WTC11 (cell line): Measurements from ENCODE around the gene SNX9.

Experiments
- CREB1 ChIP-seq: sonication (generic); formaldehyde crosslinking; IDR thresholded peaks from 2 replicates; pipeline ENCODE4 v1.8.0; 2023; ENCODE audit warnings: mild to moderate bottlenecking, missing genetic modification reagents
- CTCF ChIP-seq: fragments of 200-600 bp; IDR thresholded peaks from 2 replicates; pipeline ENCODE4 v1.8.0; 2022; ENCODE audit warnings: antibody characterized with exemption
- ELF4 ChIP-seq: sonication (generic); formaldehyde crosslinking; IDR thresholded peaks from 2 replicates; pipeline ENCODE4 v1.8.1; 2022; ENCODE audit warnings: low read depth, mild to moderate bottlenecking, moderate library complexity, missing genetic modification reagents
- ESRRA ChIP-seq: sonication (generic); formaldehyde crosslinking; IDR thresholded peaks from 2 replicates; pipeline ENCODE4 v1.8.1; 2022; ENCODE audit warnings: mild to moderate bottlenecking, missing genetic modification reagents, borderline replicate concordance
- ETV6 ChIP-seq: sonication (generic); formaldehyde crosslinking; IDR thresholded peaks from 2 replicates; pipeline ENCODE4 v1.8.1; 2022; ENCODE audit warnings: mild to moderate bottlenecking, missing genetic modification reagents
- FOXJ3 ChIP-seq: sonication (generic); formaldehyde crosslinking; IDR thresholded peaks from 2 replicates; pipeline ENCODE4 v1.9.0; 2021; ENCODE audit warnings: missing genetic modification reagents, mild to moderate bottlenecking, borderline replicate concordance
- FOXK1 ChIP-seq: sonication (generic); formaldehyde crosslinking; IDR thresholded peaks from 2 replicates; pipeline ENCODE4 v1.8.0; 2022; ENCODE audit warnings: mild to moderate bottlenecking, moderate library complexity, missing genetic modification reagents
- MLX ChIP-seq: sonication (generic); formaldehyde crosslinking; IDR thresholded peaks from 2 replicates; pipeline ENCODE4 v1.8.1; 2023; ENCODE audit warnings: mild to moderate bottlenecking, missing genetic modification reagents, moderate library complexity
- NFE2L1 ChIP-seq: sonication (generic); formaldehyde crosslinking; IDR thresholded peaks from 2 replicates; pipeline ENCODE4 v1.8.1; 2023; ENCODE audit warnings: missing genetic modification reagents
- TP53 ChIP-seq: sonication (generic); formaldehyde crosslinking; IDR thresholded peaks from 2 replicates; pipeline ENCODE4 v1.8.1; 2023; ENCODE audit warnings: mild to moderate bottlenecking, missing genetic modification reagents
- USF2 ChIP-seq: sonication (generic); formaldehyde crosslinking; IDR thresholded peaks from 2 replicates; pipeline ENCODE4 v1.8.1; 2023; ENCODE audit warnings: mild to moderate bottlenecking, missing genetic modification reagents, moderate library complexity
- ZBTB21 ChIP-seq: sonication (generic); formaldehyde crosslinking; IDR thresholded peaks from 2 replicates; pipeline ENCODE4 v1.8.1; 2023; ENCODE audit warnings: mild to moderate bottlenecking, missing genetic modification reagents, borderline replicate concordance

DNA sequence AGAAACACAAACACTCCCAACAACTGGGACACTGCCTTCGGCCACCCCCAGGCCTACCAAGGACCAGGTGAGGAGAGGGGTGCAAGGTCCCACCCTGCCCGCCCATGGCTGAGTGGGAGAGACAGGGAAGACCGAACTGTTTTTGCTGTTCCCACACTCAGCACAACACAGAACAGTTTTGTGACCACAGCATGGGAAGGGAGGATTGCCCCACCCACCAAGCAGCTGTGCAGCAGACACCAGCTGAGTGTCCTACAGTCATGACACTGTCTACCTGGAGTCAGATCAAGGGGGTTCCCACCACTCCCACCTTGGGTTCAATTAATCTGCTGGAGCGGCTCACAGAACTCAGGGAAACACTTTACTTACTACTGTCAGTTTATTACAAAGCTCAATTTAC lies 73.9 kb downstream of the SNX9 start:
- no peak for TF ChIP-seq ELF4 (CRISPR knock-in tag)
- TF ChIP-seq CTCF, result no peak
- TF ChIP-seq USF2, result no peak
- no peak for TF ChIP-seq FOXK1
- TF ChIP-seq ESRRA (CRISPR knock-in tag), result no peak
- TF ChIP-seq ZBTB21 (CRISPR knock-in tag), result no peak
- no peak for TF ChIP-seq CREB1 (CRISPR knock-in tag)
- no peak for TF ChIP-seq FOXJ3 (CRISPR knock-in tag)
- no peak for TF ChIP-seq TP53 (CRISPR knock-in tag)
- no peak for TF ChIP-seq ETV6 (CRISPR knock-in tag)
- TF ChIP-seq MLX (CRISPR knock-in tag), result no peak
- TF ChIP-seq NFE2L1 (CRISPR knock-in tag), result no peak
